Gastroesophageal sphincter (tissue), 3 donors: ENCODE measurements around the gene MCUR1.
"Not testable (repeated sequence)": the region's sequence is repeated elsewhere in the genome, so short reads cannot be mapped to it uniquely, and the experiment has no call there.

Source experiments
- CTCF ChIP-seq, 4 experiments: fragments of 200-600 bp in 2 of 4; fragments of 450-650 bp in 2 of 4; sonication (generic) in 1 of 4; IDR thresholded peaks; one replicate each; pipeline ENCODE4 v1.5.1; 2017 to 2019; ENCODE audit warnings: antibody characterized with exemption in 4 of 4, mild to moderate bottlenecking in 2 of 4, moderate library complexity in 2 of 4
- POLR2AphosphoS5 ChIP-seq: sonication (generic); formaldehyde crosslinking; IDR thresholded peaks from one replicate; pipeline ENCODE4 v1.6.1; 2017; ENCODE audit warnings: antibody characterized with exemption

- TF ChIP-seq CTCF (IDR thresholded peaks at IDR 0.05); POLR2AphosphoS5: not testable (repeated sequence)
Measured at GRCh38 chr6:13828656-13829301, 14.4 kb upstream of the MCUR1 start.
